HG03280 (cell line): ENCODE results near the gene PLSCR1.
"Not testable (repeated sequence)": the region's sequence is repeated elsewhere in the genome, so short reads cannot be mapped to it uniquely, and the experiment has no call there.

Source experiments
- ATAC-seq: cut with Tn5 transposase; IDR thresholded peaks from one replicate; pipeline ENCODE4 v1.9.1; 2021; ENCODE audit warnings: mild to moderate bottlenecking, moderate library complexity; ENCODE audit not compliant: unreplicated experiment

Gene PLSCR1

DNA sequence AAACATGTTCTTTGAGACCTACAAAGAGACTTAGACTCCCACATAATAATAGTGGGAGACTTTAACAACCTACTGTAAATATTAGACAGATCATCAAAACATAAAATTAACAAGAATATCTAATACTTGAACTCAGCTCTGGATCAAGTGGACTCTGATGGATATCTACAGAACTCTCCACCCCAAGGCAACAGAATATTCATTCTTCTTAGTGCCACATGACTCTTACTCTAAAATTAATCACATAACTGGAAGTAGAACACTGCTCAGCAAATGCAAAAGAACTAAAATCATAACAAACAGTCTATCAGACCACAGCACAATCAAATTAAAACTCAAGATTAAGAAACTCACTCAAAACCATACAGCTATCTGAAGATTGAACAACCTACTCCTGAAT lies 59.1 kb downstream of the PLSCR1 start:
- ATAC-seq, result no peak

DNA sequence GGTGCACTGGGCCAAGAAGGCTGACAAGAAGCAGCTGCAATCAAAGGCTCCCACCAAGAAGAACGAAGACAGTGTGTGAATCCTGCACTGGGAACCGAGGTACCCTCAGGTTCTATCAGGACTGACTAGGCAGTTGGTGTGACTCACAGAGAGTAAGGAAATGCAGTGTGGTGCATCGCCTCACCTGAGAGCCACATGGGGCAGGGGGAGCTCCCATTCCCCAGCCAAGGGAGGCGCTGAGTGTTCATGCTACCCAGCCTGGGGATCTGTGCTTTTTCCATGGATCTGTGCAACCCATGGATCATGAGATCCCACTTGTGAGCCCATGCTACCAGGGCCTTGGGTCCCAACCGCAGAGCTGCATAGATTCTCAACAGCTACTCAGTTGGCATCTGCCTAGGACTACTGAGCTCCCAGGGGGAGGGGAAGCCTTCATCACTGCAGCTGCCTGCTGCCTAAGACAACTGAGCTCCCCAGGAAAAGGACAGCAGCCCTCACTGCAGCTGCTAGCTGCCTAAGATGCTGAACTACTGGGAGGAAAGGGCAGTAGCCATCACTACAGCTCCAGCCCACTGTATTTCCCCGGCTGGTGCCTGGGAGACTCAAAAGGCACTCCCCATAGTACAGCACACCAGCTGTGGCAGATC lies 68.2 kb downstream of the PLSCR1 start:
- no peak for ATAC-seq

DNA sequence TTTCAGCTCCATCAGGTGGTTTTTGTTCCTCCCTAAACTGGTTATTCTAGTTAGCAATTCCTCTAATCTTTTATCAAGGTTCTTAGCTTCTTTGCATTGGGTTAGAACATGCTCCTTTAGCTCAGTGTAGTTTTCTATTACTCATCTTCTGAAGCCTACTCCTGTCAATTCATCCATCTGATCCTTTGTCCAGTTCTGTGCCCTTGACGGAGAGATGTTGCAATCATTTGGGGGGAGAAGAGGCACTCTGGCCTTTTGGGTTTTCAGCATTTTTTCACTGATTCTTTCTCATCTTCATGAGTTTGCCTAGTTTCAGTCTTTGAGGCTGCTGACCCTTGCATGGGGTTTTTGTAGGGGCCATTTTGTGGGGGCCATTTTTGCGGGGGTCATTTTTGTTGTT lies 69.4 kb downstream of the PLSCR1 start:
- ATAC-seq, result not testable (repeated sequence)

DNA sequence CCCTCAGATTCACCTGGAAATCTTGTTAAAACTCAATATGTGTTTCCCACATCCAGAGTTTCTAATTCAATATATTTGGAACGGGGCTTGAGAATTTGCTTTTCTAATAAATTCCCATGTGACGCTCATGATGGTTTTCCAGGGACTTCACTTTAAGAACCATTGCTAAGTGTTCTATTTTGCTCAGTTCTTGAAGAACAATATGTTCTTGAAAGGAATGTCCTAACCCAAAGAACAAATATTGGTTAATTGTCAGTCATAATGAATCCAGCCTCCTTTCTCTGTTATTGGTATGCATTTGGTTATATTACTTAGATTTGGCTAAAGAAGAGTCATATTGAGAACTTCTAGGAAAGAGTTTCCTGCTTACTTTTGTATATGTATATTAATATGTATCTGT lies 70.7 kb downstream of the PLSCR1 start:
- no peak for ATAC-seq

DNA sequence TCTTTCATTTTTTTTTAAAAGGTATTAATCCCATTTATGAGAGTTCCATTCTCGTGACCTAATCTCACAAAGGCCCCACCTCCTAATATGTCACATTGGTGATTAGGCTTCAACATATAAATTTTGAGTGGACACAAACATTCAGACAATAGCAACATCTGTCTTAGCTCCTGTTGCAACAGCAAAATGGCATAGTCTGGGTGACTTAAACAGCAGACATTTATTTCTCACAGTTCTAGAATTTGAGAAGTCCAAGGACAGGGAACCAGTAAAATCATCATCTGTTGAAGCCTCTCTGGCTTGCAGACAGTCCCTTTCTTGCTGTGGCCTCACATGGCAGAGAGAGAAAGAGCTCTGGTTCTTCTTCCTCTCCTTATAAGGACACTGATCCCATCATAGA lies 71.8 kb downstream of the PLSCR1 start:
- no peak for ATAC-seq

DNA sequence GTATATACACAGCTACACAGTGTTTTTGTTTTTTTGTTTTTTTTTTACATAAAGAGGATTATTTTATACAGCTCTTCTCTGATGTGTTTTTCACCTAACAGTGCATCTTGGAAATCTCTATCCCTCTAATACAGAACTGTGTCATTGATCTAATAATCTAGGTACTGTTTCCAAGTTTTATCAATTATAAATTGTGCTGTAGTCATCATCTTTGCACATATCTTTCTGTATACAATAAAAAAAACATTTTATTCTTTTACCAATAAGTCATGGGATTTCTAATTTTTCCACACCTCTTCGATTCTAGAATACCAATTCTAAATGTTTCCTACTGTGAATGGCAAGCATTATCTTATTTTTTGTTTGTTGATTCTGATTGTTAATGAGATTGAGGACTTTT lies 73.4 kb downstream of the PLSCR1 start:
- ATAC-seq, result no peak

DNA sequence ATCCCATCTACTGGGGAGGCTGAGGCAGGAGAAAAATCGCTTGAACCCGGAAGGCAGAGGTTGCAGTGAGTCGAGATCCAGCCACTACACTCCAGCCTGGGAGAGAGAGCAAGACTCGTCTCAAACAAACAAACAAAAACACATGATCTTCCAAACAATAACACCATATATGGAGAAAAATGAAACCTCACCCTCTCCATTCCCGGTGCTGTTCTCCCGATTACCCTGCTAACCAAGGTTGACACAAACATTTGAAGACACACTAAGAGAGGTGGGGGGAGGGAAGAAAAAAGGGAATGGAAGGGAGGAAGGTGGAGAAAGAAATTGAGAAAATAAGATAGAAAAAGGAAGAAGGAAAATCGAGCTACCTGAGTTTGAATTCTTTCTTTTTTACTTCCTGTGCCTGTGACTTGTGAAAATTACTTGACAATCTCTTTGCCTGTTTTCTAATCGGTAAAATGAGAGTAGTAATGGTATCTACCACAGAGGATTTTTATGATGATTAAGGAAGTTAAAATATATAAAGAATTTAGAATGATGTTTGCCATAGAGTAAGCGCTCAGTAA lies 73.9 kb downstream of the PLSCR1 start:
- no peak for ATAC-seq

DNA sequence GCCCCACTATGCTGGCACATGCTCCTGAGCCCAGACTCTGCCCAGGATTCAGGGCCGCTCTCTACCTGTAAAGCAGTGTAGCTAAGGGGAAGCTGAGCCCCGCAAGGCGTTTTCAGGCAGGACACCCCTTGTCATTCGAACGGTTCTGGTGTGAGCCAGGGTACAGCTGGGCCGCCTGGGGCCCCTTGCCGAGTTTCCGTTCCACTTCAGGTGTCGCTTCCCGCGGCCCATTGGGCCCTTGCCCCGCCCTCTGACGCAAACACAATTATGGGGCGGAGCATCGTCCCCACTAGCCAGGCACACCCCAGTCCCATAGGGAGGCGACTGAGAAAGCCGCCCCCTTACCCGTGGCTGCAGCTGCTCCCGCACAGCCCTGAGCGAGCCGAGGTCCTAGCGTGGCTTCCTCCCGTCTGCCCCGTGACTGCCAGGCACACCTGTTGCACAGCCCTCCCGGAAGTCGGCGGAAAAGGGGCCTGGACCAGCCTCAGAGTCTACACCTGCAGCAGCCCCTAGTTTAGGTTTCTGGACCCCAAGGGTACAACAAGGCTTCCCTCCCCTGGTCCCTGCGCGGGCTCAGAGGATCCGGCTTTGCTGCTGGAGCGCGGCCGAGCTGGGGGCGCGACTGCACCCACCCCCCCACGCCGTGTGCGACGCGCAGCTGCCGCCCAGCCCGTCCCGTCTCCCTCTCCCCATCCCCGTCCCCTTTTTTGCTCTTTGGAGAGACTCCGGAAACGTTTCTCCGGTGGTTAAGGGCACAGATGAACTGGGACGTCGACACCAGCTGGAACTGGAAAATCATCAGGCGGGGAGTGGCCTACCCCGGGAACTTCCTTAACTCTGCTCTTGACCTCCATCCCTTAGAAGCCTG lies 75.0 kb downstream of the PLSCR1 start, which contains the start of gene PLSCR2:
PLSCR2 (minus strand) TSS at position 412 of the 868 bp plus-strand sequence. CDS start 9,657 bp downstream, outside the sequence.
- peak; percentile 97 for ATAC-seq

DNA sequence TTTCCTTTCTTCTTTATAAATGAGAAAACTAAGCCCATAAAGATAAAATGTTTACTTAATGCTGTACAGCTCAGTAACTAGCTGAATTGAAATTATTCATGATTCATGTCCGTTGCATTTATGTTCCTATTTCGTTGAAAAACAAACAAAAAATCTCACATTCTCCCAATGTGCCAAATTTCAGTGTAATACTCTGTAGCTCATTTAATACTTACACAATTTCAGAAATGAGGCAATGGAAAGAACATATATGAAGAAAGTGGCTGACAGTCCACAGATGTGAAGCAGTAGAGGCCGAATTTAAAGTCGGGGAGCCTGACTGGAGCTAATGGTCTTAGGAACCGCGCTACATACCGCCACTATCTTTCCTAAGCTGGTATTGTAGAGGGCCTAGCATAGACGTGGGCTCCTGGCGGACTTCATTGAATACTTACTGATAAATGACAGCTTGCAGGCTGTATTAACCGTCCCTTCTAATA lies 75.7 kb downstream of the PLSCR1 start:
- ATAC-seq, result no peak

DNA sequence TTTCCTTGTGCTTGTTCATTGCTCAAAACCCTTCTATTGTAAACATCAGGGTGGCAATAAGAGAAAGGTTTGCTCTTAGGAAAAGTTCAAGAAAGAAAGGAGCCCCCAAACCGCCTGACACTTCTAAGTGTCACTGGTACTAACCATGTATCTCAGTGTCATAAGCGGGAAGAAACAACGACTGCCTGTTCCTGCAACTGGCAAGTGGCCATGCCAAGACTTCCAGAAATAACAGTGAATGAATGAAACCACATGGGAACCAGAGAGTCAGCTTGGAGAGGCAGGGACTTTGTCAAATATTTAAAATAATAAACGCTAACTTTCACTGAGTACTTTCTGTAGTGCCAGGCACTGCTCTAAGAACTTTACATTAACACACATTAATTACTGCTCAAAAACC lies 76.2 kb downstream of the PLSCR1 start:
- ATAC-seq, result no peak

DNA sequence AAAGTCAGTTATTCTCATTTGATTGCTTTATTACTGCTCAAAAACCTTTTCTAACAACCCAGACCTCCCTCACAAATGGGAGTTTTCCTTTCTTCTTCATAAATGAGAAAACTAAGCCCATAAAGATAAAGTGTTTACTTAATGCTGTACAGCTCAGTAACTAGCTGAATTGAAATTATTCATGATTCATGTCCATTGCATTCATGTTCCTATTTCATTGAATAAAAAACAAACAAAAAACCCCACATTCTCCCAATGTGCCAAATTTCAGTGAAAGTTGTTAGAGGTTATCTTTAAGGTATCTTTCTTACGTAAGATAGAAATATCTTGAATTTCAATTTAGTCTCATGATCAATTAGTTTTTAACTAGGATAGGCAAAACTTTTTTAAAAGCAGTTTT lies 77.8 kb downstream of the PLSCR1 start:
- ATAC-seq, result no peak

DNA sequence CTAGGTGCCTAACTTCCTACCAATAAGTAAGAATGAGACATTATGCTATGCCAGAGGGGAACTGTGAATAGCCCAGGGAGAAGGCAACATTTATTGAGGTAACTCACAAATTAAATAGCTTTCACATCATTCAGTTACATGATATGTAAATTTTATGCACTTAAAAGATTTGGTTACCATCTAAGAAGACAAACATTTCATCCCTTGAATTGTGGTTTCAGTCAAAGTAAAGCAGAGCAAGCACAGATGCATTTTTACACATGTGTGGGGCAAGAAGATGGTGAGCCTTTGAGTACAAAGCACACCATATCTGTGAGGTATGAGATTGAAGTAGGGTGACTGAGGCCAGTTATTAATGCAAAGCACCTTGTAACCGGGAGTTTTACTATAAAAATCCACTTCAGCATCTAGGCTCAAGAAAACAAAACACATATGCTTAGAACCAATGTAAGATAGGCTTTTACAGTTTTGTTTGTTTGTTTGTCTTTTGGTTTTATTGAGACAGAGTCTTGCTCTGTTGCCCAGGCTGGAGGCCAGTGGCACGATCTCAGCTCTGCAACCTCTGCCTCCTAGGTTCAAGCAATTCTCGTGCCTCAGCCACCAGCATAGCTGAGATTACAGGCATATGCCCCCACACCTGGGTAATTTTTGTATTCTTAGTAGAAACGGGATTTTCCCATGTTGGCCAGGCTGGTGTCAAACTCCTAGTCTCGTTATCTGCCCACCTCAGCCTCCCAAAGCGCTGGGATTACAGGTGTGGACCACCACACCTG lies 78.5 kb downstream of the PLSCR1 start:
- ATAC-seq, result no peak
